A549 (cell line): ENCODE data around the gene KLHL29. TPM values are rescaled to one million over a fixed set of nuclear protein-coding genes. Genes with fewer than 3 reads are reported as not detected.
A peak's percentile ranks its signal among the peaks of the same experiment; 100 is the strongest.

Experiments used
- ATAC-seq, 2 experiments: fragments of 200-7000 bp in 1 of 2; fragments of >200 bp in 1 of 2; cut with Nextera tagmentation in 1 of 2; cut with Tn5 transposase in 1 of 2; 3 replicates each; pipeline versions ENCODE4 v1.8.0 to v1.9.1; 2018 to 2020; ENCODE audit warnings: mild to moderate bottlenecking in 1 of 2, moderate library complexity in 1 of 2
- CTCF ChIA-PET: fragments of 300-600 bp; sonication (Branson Sonifier 250); formaldehyde crosslinking; extraction: SDS; loops from one replicate; lab custom pipeline; 2021; ENCODE audit warnings: antibody characterized with exemption, inconsistent platforms; lab: Yijun Ruan, JAX
- POLR2A ChIA-PET: fragments of 350-600 bp; formaldehyde crosslinking; extraction: SDS; loops from one replicate; lab custom pipeline; 2021; ENCODE audit warnings: antibody characterized with exemption, inconsistent platforms; lab: Yijun Ruan, JAX
- DNase-seq, 2 experiments: peaks; one replicate each; pipeline versions ENCODE4 v3.0.0 to v3.0.0-alpha.2; 2011 to 2016; ENCODE audit warnings: low read depth in 1 of 2, low spot score in 1 of 2
- FAIRE-seq: peaks from 2 replicates; lab custom pipeline; 2011; peaks lifted over from hg19 to GRCh38; lab: Jason Lieb, UNC
- H3K27ac ChIP-seq, 2 experiments: fragments of >200 bp; sonication (Bioruptor Twin); formaldehyde crosslinking; 3 replicates each; pipeline ENCODE4 v1.5.1; 2016 to 2017
- H3K4me1 ChIP-seq: fragments of >200 bp; sonication (Bioruptor Twin); formaldehyde crosslinking; 3 replicates; pipeline ENCODE4 v1.6.1; 2016
- H3K4me2 ChIP-seq: fragments of >200 bp; sonication (Bioruptor Twin); formaldehyde crosslinking; 3 replicates; pipeline ENCODE4 v1.6.1; 2016
- H3K4me3 ChIP-seq: fragments of >200 bp; sonication (Bioruptor Twin); formaldehyde crosslinking; 3 replicates; pipeline ENCODE4 v1.5.1; 2016
- H3K9me3 ChIP-seq: fragments of >200 bp; sonication (Bioruptor Twin); formaldehyde crosslinking; 3 replicates; pipeline ENCODE4 v1.6.1; 2016
- ATOH8 ChIP-seq: fragments of 250-450 bp; sonication (Bioruptor Pico); IDR thresholded peaks from 2 replicates; pipeline ENCODE4 v1.5.0; 2020; ENCODE audit warnings: low read depth, mild to moderate bottlenecking, moderate library complexity
- CTCF ChIP-seq: fragments of >200 bp; sonication (Bioruptor Twin); formaldehyde crosslinking; IDR thresholded peaks from 3 replicates; pipeline ENCODE4 v1.5.1; 2016
- EHF ChIP-seq: fragments of 250-450 bp; sonication (Bioruptor Pico); IDR thresholded peaks from 2 replicates; pipeline ENCODE4 v1.5.0; 2020; ENCODE audit warnings: mild to moderate bottlenecking
- ELK1 ChIP-seq: fragments of 150-350 bp; IDR thresholded peaks from 2 replicates; pipeline ENCODE4 v1.6.1; 2014; ENCODE audit warnings: low read depth, mild to moderate bottlenecking, low read length
- FOSB ChIP-seq: fragments of 250-450 bp; sonication (Bioruptor Pico); IDR thresholded peaks from 2 replicates; pipeline ENCODE4 v1.5.0; 2020; ENCODE audit warnings: mild to moderate bottlenecking, moderate library complexity
- FOXS1 ChIP-seq: fragments of 250-450 bp; sonication (Bioruptor Pico); IDR thresholded peaks from 2 replicates; pipeline ENCODE4 v1.5.0; 2020; ENCODE audit warnings: mild to moderate bottlenecking, moderate library complexity
- GATA3 ChIP-seq: IDR thresholded peaks from 2 replicates; pipeline ENCODE4 v1.6.1; 2012; ENCODE audit warnings: borderline replicate concordance
- HEYL ChIP-seq: fragments of 250-450 bp; sonication (Bioruptor Pico); IDR thresholded peaks from 2 replicates; pipeline ENCODE4 v1.8.0; 2021; ENCODE audit warnings: mild to moderate bottlenecking, moderate library complexity
- HOXA7 ChIP-seq: fragments of 250-450 bp; sonication (Bioruptor Pico); IDR thresholded peaks from 2 replicates; pipeline ENCODE4 v1.5.0; 2020; ENCODE audit warnings: mild to moderate bottlenecking, moderate library complexity
- HOXB5 ChIP-seq: fragments of 250-450 bp; sonication (Bioruptor Pico); IDR thresholded peaks from 2 replicates; pipeline ENCODE4 v1.5.0; 2020; ENCODE audit warnings: mild to moderate bottlenecking, moderate library complexity
- JUNB ChIP-seq: fragments of >200 bp; sonication (Bioruptor Twin); formaldehyde crosslinking; IDR thresholded peaks from 2 replicates; pipeline ENCODE4 v1.6.1; 2016
- MAZ ChIP-seq: fragments of 150-350 bp; IDR thresholded peaks from 2 replicates; pipeline ENCODE4 v1.6.1; 2014; ENCODE audit warnings: antibody characterized with exemption, low read depth, low read length, borderline replicate concordance
- NR3C1 ChIP-seq: fragments of >200 bp; sonication (Bioruptor Twin); formaldehyde crosslinking; IDR thresholded peaks from 3 replicates; pipeline ENCODE4 v1.6.1; 2017
- POLR2AphosphoS2 ChIP-seq: conservative IDR thresholded peaks from 2 replicates; pipeline ENCODE4 v1.6.1; 2012; ENCODE audit warnings: low read length, improper control_type of control experiment, inconsistent platforms
- RAD21 ChIP-seq, 2 experiments: fragments of >200 bp in 1 of 2; sonication (Bioruptor Twin) in 1 of 2; formaldehyde crosslinking in 1 of 2; IDR thresholded peaks in 1 of 2; conservative IDR thresholded peaks in 1 of 2; 2 replicates in 1 of 2; 3 replicates in 1 of 2; pipeline ENCODE4 v1.6.1; 2012 to 2018; ENCODE audit warnings: inconsistent platforms in 1 of 2
- RNF2 ChIP-seq: fragments of 200-600 bp; sonication (generic); IDR thresholded peaks from 2 replicates; pipeline ENCODE4 v1.6.1; 2016; ENCODE audit warnings: low read depth, mild to moderate bottlenecking, antibody characterized with exemption, moderate library complexity, borderline replicate concordance
- SREBF2 ChIP-seq: fragments of 450-650 bp; IDR thresholded peaks from 2 replicates; pipeline ENCODE4 v1.6.1; 2014; ENCODE audit warnings: mild to moderate bottlenecking, moderate library complexity
- TFCP2L1 ChIP-seq: fragments of 250-450 bp; sonication (Bioruptor Pico); IDR thresholded peaks from 2 replicates; pipeline ENCODE4 v1.5.0; 2021; ENCODE audit warnings: mild to moderate bottlenecking
- TP53 ChIP-seq: fragments of 250-450 bp; sonication (Bioruptor Pico); IDR thresholded peaks from 2 replicates; pipeline ENCODE4 v1.5.0; 2021; ENCODE audit warnings: mild to moderate bottlenecking, moderate library complexity
- USF2 ChIP-seq: fragments of 450-650 bp; IDR thresholded peaks from 2 replicates; pipeline ENCODE4 v1.6.1; 2014; ENCODE audit warnings: antibody characterized with exemption
- ZFP36 ChIP-seq: fragments of 450-650 bp; IDR thresholded peaks from 2 replicates; pipeline ENCODE4 v1.6.1; 2014; ENCODE audit warnings: borderline replicate concordance; ENCODE audit not compliant: partially characterized antibody
- WGBS: methylation state at CpG from one replicate; pipeline ENCODE4 v1.1.6; 2017; ENCODE audit errors: missing lambda C conversion rate; 5-methylcytosine and 5-hydroxymethylcytosine counted together
- polyA plus RNA-seq, 4 experiments: library from polyadenylated mRNA; depleted of rRNA in 3 of 4; stranded (reverse); fragments of >200 nt; fragmentation: RNase III in 1 of 4; extraction: RNeasy Plus Mini Kit Qiagen cat#74134 plus additional on column Dnase treatment in 1 of 4; gene quantifications; 2 replicates in 3 of 4; 3 replicates in 1 of 4; pipeline ENCODE4 v1.2.3, GENCODE V29; 2011 to 2017
- TF ChIP-seq, protein P1 (sequence below): fragments of >200 bp; sonication (Bioruptor Twin); formaldehyde crosslinking; IDR thresholded peaks from 2 replicates; pipeline ENCODE4 v1.6.1; 2016
- TF ChIP-seq, protein P2 (sequence below): fragments of 250-450 bp; sonication (Bioruptor Pico); IDR thresholded peaks from 2 replicates; pipeline ENCODE4 v1.5.0; 2021; ENCODE audit warnings: mild to moderate bottlenecking, moderate library complexity, borderline replicate concordance

Gene KLHL29
- polyA plus RNA-seq, 2 of the 4 experiments (the other 2 are of a cell fraction) = 1.3 to 2.5 TPM

- no peak for FAIRE-seq
- 63% methylated on average over 8 of the region's 8 CpGs for WGBS
- H3K4me1 ChIP-seq = no peaks in the 10 kb centered on the region
- ATAC-seq = peak in 1 of 2 experiments; percentile 28; a peak in 1 of 6 replicates
- ChIA-PET POLR2A (no interaction called here), CTCF (interaction anchor here (0.7 to 1.7 kb wide), 2 partner anchors 11 to 195 kb away, joined by 3 to 5 read pairs; no protein-coding TSS in a partner anchor)
- no peak overlapping the region for H3K4me3 ChIP-seq
- H3K27ac ChIP-seq = no peak overlapping the region
- H3K9me3 ChIP-seq = no peaks in the 10 kb centered on the region
- TF ChIP-seq GATA3 = no peak
- no peak for TF ChIP-seq SREBF2
- no peak for TF ChIP-seq ATOH8 (CRISPR knock-in tag)
- no peak for TF ChIP-seq TP53 (CRISPR knock-in tag)
- TF ChIP-seq USF2 = no peak
- TF ChIP-seq FOSB (CRISPR knock-in tag) = no peak
- no peak for TF ChIP-seq FOXS1
- no peak for TF ChIP-seq RNF2
- no peak for TF ChIP-seq JUNB
- TF ChIP-seq ELK1 = no peak
- no peak for TF ChIP-seq EHF (CRISPR knock-in tag)
- TF ChIP-seq CTCF = no peak
- TF ChIP-seq NR3C1 = no peak
- no peak for TF ChIP-seq RAD21 (conservative IDR thresholded peaks at IDR 0.05 in 1 of 2, IDR thresholded peaks at IDR 0.05 in 1 of 2)
- no peak for TF ChIP-seq HOXA7 (CRISPR knock-in tag)
- no peak for DNase-seq
- no peak overlapping the region for H3K4me2 ChIP-seq
Observed at GRCh38 chr2:23393722-23394121, 8.7 kb downstream of the KLHL29 start.

- ATAC-seq = no peak
- no peak for FAIRE-seq
- no peak overlapping the region for H3K4me3 ChIP-seq
- H3K4me1 ChIP-seq = no peaks in the 10 kb centered on the region
- ChIA-PET POLR2A (no interaction called here), CTCF (interaction anchor here (0.6 to 1.7 kb wide), 2 partner anchors 10 to 28 kb away, joined by 3 to 5 read pairs; no protein-coding TSS in a partner anchor)
- 50% methylated on average over 4 of the region's 4 CpGs for WGBS
- H3K4me2 ChIP-seq = no peak overlapping the region
- H3K27ac ChIP-seq = no peak overlapping the region
- TF ChIP-seq POLR2AphosphoS2 (no peak), TP53 (CRISPR knock-in tag) (no peak), GATA3 (no peak), HEYL (no peak), SREBF2 (no peak)
- DNase-seq = no peak
- no peaks in the 10 kb centered on the region for H3K9me3 ChIP-seq
Observed at GRCh38 chr2:23394700-23395099, 9.7 kb downstream of the KLHL29 start.

DNA sequence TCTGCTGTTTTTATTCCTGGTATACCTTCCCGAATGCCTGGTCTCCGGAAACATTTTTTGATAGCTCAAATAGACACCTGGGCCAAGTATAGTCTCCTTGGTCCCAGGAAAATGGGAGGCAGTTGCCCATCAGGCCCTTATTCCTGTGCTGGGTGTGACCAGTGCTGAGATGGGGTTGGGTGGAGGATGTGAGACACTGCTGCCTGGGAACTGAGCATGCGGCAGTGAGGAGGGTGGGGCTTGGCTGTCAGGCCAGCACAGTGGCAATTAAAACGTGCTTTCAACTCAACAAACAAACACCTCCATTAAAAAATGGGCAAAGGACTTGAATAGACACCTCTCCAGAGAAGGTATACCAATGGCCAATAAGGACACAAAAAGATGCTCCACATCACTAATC is 12.5 kb downstream of the KLHL29 start:
- CTCF ChIA-PET = no interaction called here
- 63% methylated on average over 4 of the region's 4 CpGs for WGBS
- TF ChIP-seq GATA3 (no peak), ZFP36 (no peak), HOXB5 (CRISPR knock-in tag) (no peak), MAZ (no peak), FOXS1 (no peak), TFCP2L1 (CRISPR knock-in tag) (no peak), RAD21 (conservative IDR thresholded peaks at IDR 0.05 in 1 of 2, IDR thresholded peaks at IDR 0.05 in 1 of 2) (no peak), HOXA7 (CRISPR knock-in tag) (no peak)
- TF ChIP-seq, protein P1, sequence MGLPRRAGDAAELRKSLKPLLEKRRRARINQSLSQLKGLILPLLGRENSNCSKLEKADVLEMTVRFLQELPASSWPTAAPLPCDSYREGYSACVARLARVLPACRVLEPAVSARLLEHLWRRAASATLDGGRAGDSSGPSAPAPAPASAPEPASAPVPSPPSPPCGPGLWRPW = no peak
- TF ChIP-seq, protein P2, sequence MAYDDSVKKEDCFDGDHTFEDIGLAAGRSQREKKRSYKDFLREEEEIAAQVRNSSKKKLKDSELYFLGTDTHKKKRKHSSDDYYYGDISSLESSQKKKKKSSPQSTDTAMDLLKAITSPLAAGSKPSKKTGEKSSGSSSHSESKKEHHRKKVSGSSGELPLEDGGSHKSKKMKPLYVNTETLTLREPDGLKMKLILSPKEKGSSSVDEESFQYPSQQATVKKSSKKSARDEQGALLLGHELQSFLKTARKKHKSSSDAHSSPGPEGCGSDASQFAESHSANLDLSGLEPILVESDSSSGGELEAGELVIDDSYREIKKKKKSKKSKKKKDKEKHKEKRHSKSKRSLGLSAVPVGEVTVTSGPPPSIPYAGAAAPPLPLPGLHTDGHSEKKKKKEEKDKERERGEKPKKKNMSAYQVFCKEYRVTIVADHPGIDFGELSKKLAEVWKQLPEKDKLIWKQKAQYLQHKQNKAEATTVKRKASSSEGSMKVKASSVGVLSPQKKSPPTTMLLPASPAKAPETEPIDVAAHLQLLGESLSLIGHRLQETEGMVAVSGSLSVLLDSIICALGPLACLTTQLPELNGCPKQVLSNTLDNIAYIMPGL (CRISPR knock-in tag) = no peak
- Histone ChIP-seq H3K4me2 (no peak overlapping the region), H3K4me3 (no peak overlapping the region), H3K4me1 (0 out of 3 replicates have a peak, but pooled peaks cover 5% of the 10 kb centered on the region), H3K27ac (no peak overlapping the region), H3K9me3 (no peaks in the 10 kb centered on the region)
- POLR2A ChIA-PET = no interaction called here
- ATAC-seq = no peak
- FAIRE-seq = no peak
- DNase-seq = no peak
